Glomerular endothelial cell (primary cell): ENCODE measurements around the gene WEE1. TPM values are rescaled to one million over a fixed set of nuclear protein-coding genes. Genes with fewer than 3 reads are reported as not detected.
"Not testable (repeated sequence)": the region's sequence is repeated elsewhere in the genome, so short reads cannot be mapped to it uniquely, and the experiment has no call there.

Experiments
- DNase-seq: peaks from one replicate; pipeline ENCODE4 v3.0.0-alpha.2; 2011; ENCODE audit warnings: low read depth, low spot score; ENCODE audit errors: extremely low read depth
- total RNA-seq: library from RNA; depleted of rRNA; stranded (reverse); fragments of >200 nt; gene quantifications from 2 replicates; pipeline ENCODE4 v1.2.3, GENCODE V29; 2015

WEE1 gene
- total RNA-seq, 1 donor from 2014 or later = 32.3 TPM

GRCh38 chr11:9590717-9591116, 17.2 kb downstream of the WEE1 start:
- no peak for DNase-seq

GRCh38 chr11:9594267-9595046, 21.0 kb downstream of the WEE1 start:
- no peak for DNase-seq

- DNase-seq = no peak
These were observed 23.5 kb downstream of the WEE1 start for GRCh38 chr11:9596926-9597464.

GRCh38 chr11:9600166-9600565, 26.7 kb downstream of the WEE1 start:
- no peak for DNase-seq

GRCh38 chr11:9600644-9601036, 27.2 kb downstream of the WEE1 start:
- no peak for DNase-seq

- no peak for DNase-seq
These were observed 27.8 kb downstream of the WEE1 start for GRCh38 chr11:9601037-9601875.

- no peak for DNase-seq
These were observed 28.4 kb downstream of the WEE1 start for GRCh38 chr11:9601876-9602199.

GRCh38 chr11:9603214-9603613, 29.7 kb downstream of the WEE1 start:
- not testable (repeated sequence) for DNase-seq

- DNase-seq = no peak
These were observed 30.7 kb downstream of the WEE1 start for GRCh38 chr11:9604134-9604533.

- no peak for DNase-seq
These were observed 32.3 kb downstream of the WEE1 start for GRCh38 chr11:9605742-9606141.

GRCh38 chr11:9606809-9607510, 33.5 kb downstream of the WEE1 start:
- DNase-seq = no peak

- no peak for DNase-seq
These were observed 34.0 kb downstream of the WEE1 start for GRCh38 chr11:9607511-9607899.

GRCh38 chr11:9609002-9609759, 35.7 kb downstream of the WEE1 start:
- no peak for DNase-seq

- DNase-seq = no peak
These were observed 36.4 kb downstream of the WEE1 start for GRCh38 chr11:9609841-9610240.

GRCh38 chr11:9613118-9613829, 39.8 kb downstream of the WEE1 start:
- peak; percentile 99 for DNase-seq

GRCh38 chr11:9613830-9614762, 40.6 kb downstream of the WEE1 start:
- no peak for DNase-seq

GRCh38 chr11:9615031-9615451, 41.6 kb downstream of the WEE1 start:
- no peak for DNase-seq

- DNase-seq = no peak
These were observed 42.7 kb downstream of the WEE1 start for GRCh38 chr11:9616042-9616675.
